HAP-1 (cell line): ENCODE measurements around the gene CD163.
A peak's percentile ranks its signal among the peaks of the same experiment; 100 is the strongest.

ENCODE experiments used
- DNase-seq, 2 experiments: peaks; one replicate each; pipeline ENCODE4 v3.0.0-alpha.2; 2016 to 2020; ENCODE audit warnings: low spot score in 2 of 2
- H3K27me3 ChIP-seq: fragments of 250-450 bp; sonication (Bioruptor Pico); 2 replicates; pipeline ENCODE4 v1.5.1; 2020; ENCODE audit warnings: low read depth, mild to moderate bottlenecking, moderate library complexity
- H3K36me3 ChIP-seq: fragments of 250-450 bp; sonication (Bioruptor Pico); replicated peaks from 2 replicates; pipeline ENCODE4 v1.5.1; 2020; ENCODE audit warnings: mild to moderate bottlenecking
- H3K4me1 ChIP-seq: fragments of 250-450 bp; sonication (Bioruptor Pico); 2 replicates; pipeline ENCODE4 v1.5.1; 2020; ENCODE audit warnings: mild to moderate bottlenecking
- H3K4me3 ChIP-seq: fragments of 250-450 bp; sonication (Bioruptor Pico); 2 replicates; pipeline ENCODE4 v1.5.1; 2020; ENCODE audit warnings: mild to moderate bottlenecking, moderate library complexity
- H3K9me3 ChIP-seq: fragments of 250-450 bp; sonication (Bioruptor Pico); 2 replicates; pipeline ENCODE4 v1.5.1; 2020; ENCODE audit warnings: mild to moderate bottlenecking, moderate library complexity
- in situ Hi-C: fragments of 300-500 bp; cut with MboI; formaldehyde crosslinking; loops from 3 replicates; pipeline ENCODE4 v1.14.3; 2020; ENCODE audit warnings: low sequenced_read_pairs, inconsistent platforms, mixed read lengths

CD163 gene

GRCh38 chr12:7486512-7486911, 17.1 kb downstream of the CD163 start:
- Histone ChIP-seq H3K36me3 (no peaks in the 10 kb centered on the region), H3K4me3 (no peak overlapping the region), H3K4me1 (no peaks in the 10 kb centered on the region), H3K9me3 (no peaks in the 10 kb centered on the region), H3K27me3 (no peaks in the 10 kb centered on the region)
- in situ Hi-C loops, result no loop called here
- DNase-seq, result no peak

- Histone ChIP-seq H3K27me3 (no peaks in the 10 kb centered on the region), H3K9me3 (no peaks in the 10 kb centered on the region), H3K36me3 (no peaks in the 10 kb centered on the region), H3K4me1 (no peaks in the 10 kb centered on the region), H3K4me3 (no peak overlapping the region)
- no peak for DNase-seq
- in situ Hi-C loops, result no loop called here
These were observed 18.5 kb downstream of the CD163 start for GRCh38 chr12:7485095-7485494.

- no peaks in the 10 kb centered on the region for H3K27me3 ChIP-seq
- H3K4me3 ChIP-seq, result no peak overlapping the region
- no peak for DNase-seq
- no peaks in the 10 kb centered on the region for H3K36me3 ChIP-seq
- no peaks in the 10 kb centered on the region for H3K4me1 ChIP-seq
- H3K9me3 ChIP-seq, result no peaks in the 10 kb centered on the region
- in situ Hi-C loops, result no loop called here
These were observed 20.2 kb downstream of the CD163 start for GRCh38 chr12:7483343-7483742.

GRCh38 chr12:7479771-7480170, 23.8 kb downstream of the CD163 start:
- H3K4me3 ChIP-seq, result no peak overlapping the region
- H3K4me1 ChIP-seq, result no peaks in the 10 kb centered on the region
- H3K27me3 ChIP-seq, result no peaks in the 10 kb centered on the region
- in situ Hi-C loops, result no loop called here
- no peaks in the 10 kb centered on the region for H3K9me3 ChIP-seq
- H3K36me3 ChIP-seq, result no peaks in the 10 kb centered on the region
- DNase-seq, result no peak

- in situ Hi-C loops, result no loop called here
- Histone ChIP-seq H3K4me1 (no peaks in the 10 kb centered on the region), H3K9me3 (no peaks in the 10 kb centered on the region)
These were observed 31.5 kb downstream of the CD163 start for GRCh38 chr12:7472060-7472459.

GRCh38 chr12:7460375-7461259, 43.0 kb downstream of the CD163 start:
- Histone ChIP-seq H3K4me3 (no peak overlapping the region), H3K36me3 (no peaks in the 10 kb centered on the region), H3K4me1 (no peaks in the 10 kb centered on the region), H3K27me3 (no peaks in the 10 kb centered on the region), H3K9me3 (no peaks in the 10 kb centered on the region)
- in situ Hi-C loops, result loop anchor here (5.0 kb wide), 1 partner anchor 238 kb away; no protein-coding TSS in a partner anchor
- DNase-seq, result peak; percentile 12 to 60

More at GRCh38 chr12:7472060-7472459, 31.5 kb downstream of the CD163 start:
- H3K27me3 ChIP-seq, result no peaks in the 10 kb centered on the region
- H3K4me3 ChIP-seq, result no peak overlapping the region
- no peak for DNase-seq
- H3K36me3 ChIP-seq, result no peaks in the 10 kb centered on the region

- H3K4me3 ChIP-seq, result no peak overlapping the region
- H3K4me1 ChIP-seq, result no peaks in the 10 kb centered on the region
- no peaks in the 10 kb centered on the region for H3K9me3 ChIP-seq
- DNase-seq, result no peak
- no peaks in the 10 kb centered on the region for H3K36me3 ChIP-seq
- in situ Hi-C loops, result loop anchor here (5.0 kb wide), 1 partner anchor 238 kb away; no protein-coding TSS in a partner anchor
- H3K27me3 ChIP-seq, result no peaks in the 10 kb centered on the region
These were observed 43.6 kb downstream of the CD163 start for GRCh38 chr12:7459973-7460372.

- H3K4me1 ChIP-seq, result no peaks in the 10 kb centered on the region
- H3K4me3 ChIP-seq, result no peak overlapping the region
- no peaks in the 10 kb centered on the region for H3K36me3 ChIP-seq
- H3K27me3 ChIP-seq, result no peaks in the 10 kb centered on the region
- in situ Hi-C loops, result no loop called here
- no peak for DNase-seq
- H3K9me3 ChIP-seq, result no peaks in the 10 kb centered on the region
These were observed 51.8 kb downstream of the CD163 start for GRCh38 chr12:7451756-7452155.

- DNase-seq, result no peak
- Histone ChIP-seq H3K4me3 (no peak overlapping the region), H3K36me3 (no peaks in the 10 kb centered on the region)
These were observed 52.9 kb downstream of the CD163 start for GRCh38 chr12:7450667-7451066.

GRCh38 chr12:7448099-7448498, 55.5 kb downstream of the CD163 start:
- H3K4me1 ChIP-seq, result no peaks in the 10 kb centered on the region
- no peaks in the 10 kb centered on the region for H3K36me3 ChIP-seq
- no peak for DNase-seq
- H3K9me3 ChIP-seq, result no peaks in the 10 kb centered on the region
- H3K4me3 ChIP-seq, result no peak overlapping the region
- in situ Hi-C loops, result no loop called here
- no peaks in the 10 kb centered on the region; the same call in 1 of the 2 replicates for H3K27me3 ChIP-seq

More at GRCh38 chr12:7450667-7451066, 52.9 kb downstream of the CD163 start:
- Histone ChIP-seq H3K9me3 (no peaks in the 10 kb centered on the region), H3K27me3 (no peaks in the 10 kb centered on the region), H3K4me1 (no peaks in the 10 kb centered on the region)
- in situ Hi-C loops, result no loop called here

- Histone ChIP-seq H3K9me3 (no peaks in the 10 kb centered on the region), H3K4me1 (no peaks in the 10 kb centered on the region), H3K36me3 (no peaks in the 10 kb centered on the region), H3K4me3 (no peak overlapping the region), H3K27me3 (peaks cover 3% of the 10 kb centered on the region; the same call in 1 of the 2 replicates)
- in situ Hi-C loops, result no loop called here
- no peak for DNase-seq
These were observed 59.0 kb downstream of the CD163 start for GRCh38 chr12:7444537-7444936.

- H3K36me3 ChIP-seq, result no peaks in the 10 kb centered on the region
- in situ Hi-C loops, result no loop called here
- H3K4me3 ChIP-seq, result no peak within 1 kb of the TSS
- DNase-seq, result no peak
- H3K9me3 ChIP-seq, result no peaks in the 10 kb centered on the region
- H3K27me3 ChIP-seq, result peaks cover 3% of the 10 kb centered on the region; the same call in 1 of the 2 replicates
- H3K4me1 ChIP-seq, result no peaks in the 10 kb centered on the region
These were observed 59.5 kb downstream of the CD163 start, which contains the start of gene CD163L1 for GRCh38 chr12:7444076-7444475. CD163L1 (minus strand) TSS chr12:7444153; CDS start chr12:7444127, 26 bp downstream.

GRCh38 chr12:7441216-7441615, 62.4 kb downstream of the CD163 start:
- no peak overlapping the region for H3K4me3 ChIP-seq
- H3K27me3 ChIP-seq, result peaks cover 3% of the 10 kb centered on the region; the same call in 1 of the 2 replicates
- H3K9me3 ChIP-seq, result no peaks in the 10 kb centered on the region
- H3K4me1 ChIP-seq, result no peaks in the 10 kb centered on the region
- DNase-seq, result no peak
- no peaks in the 10 kb centered on the region for H3K36me3 ChIP-seq
- in situ Hi-C loops, result no loop called here
